ENCODE measurements around the gene SPTSSA.

Gene SPTSSA

GRCh38 chr14:34466691-34467090 is 4.7 kb upstream of the SPTSSA start:
- Histone ChIP-seq H3K9me3 (ENCODE audit: control insufficient read depth in 1 of 2, low read length in 2 of 2) (no peaks in the 10 kb centered on the region), H3K4me3 (ENCODE audit: low read depth in 1 of 2, low read length in 2 of 2) (no peak overlapping the region), H3K27me3 (ENCODE audit: low read depth, low read length) (no peaks in the 10 kb centered on the region), H3K4me1 (ENCODE audit: control insufficient read depth in 1 of 2, insufficient read depth in 2 of 2, low read length in 2 of 2) (no peaks in the 10 kb centered on the region), H3K36me3 (ENCODE audit: control insufficient read depth in 1 of 2, insufficient read depth in 2 of 2, low read length in 2 of 2) (no peaks in the 10 kb centered on the region), H3K27ac (ENCODE audit: low read length) (no peak overlapping the region)

GRCh38 chr14:34465069-34465859 is 3.2 kb upstream of the SPTSSA start:
- Histone ChIP-seq H3K36me3 (ENCODE audit: control insufficient read depth in 1 of 2, insufficient read depth in 2 of 2, low read length in 2 of 2) (no peaks in the 10 kb centered on the region), H3K27me3 (ENCODE audit: low read depth, low read length) (no peaks in the 10 kb centered on the region), H3K4me3 (ENCODE audit: low read depth in 1 of 2, low read length in 2 of 2) (peak overlapping the region in 1 of 2 donors; percentile 27), H3K9me3 (ENCODE audit: control insufficient read depth in 1 of 2, low read length in 2 of 2) (no peaks in the 10 kb centered on the region), H3K27ac (ENCODE audit: low read length) (no peak overlapping the region), H3K4me1 (ENCODE audit: control insufficient read depth in 1 of 2, insufficient read depth in 2 of 2, low read length in 2 of 2) (peaks cover 4% of the 10 kb centered on the region in 2 donors)

GRCh38 chr14:34463598-34463961 is 1.5 kb upstream of the SPTSSA start:
- H3K27ac ChIP-seq (ENCODE audit: low read length), result no peak overlapping the region
- peaks cover 4 to 6% of the 10 kb centered on the region in 2 donors for H3K4me1 ChIP-seq (ENCODE audit: control insufficient read depth in 1 of 2, insufficient read depth in 2 of 2, low read length in 2 of 2)
- H3K9me3 ChIP-seq (ENCODE audit: control insufficient read depth in 1 of 2, low read length in 2 of 2), result no peaks in the 10 kb centered on the region
- no peaks in the 10 kb centered on the region for H3K36me3 ChIP-seq (ENCODE audit: control insufficient read depth in 1 of 2, insufficient read depth in 2 of 2, low read length in 2 of 2)
- no peak overlapping the region for H3K4me3 ChIP-seq (ENCODE audit: low read depth in 1 of 2, low read length in 2 of 2)
- H3K27me3 ChIP-seq (ENCODE audit: low read depth, low read length), result no peaks in the 10 kb centered on the region

GRCh38 chr14:34461334-34462131 is 507 bp downstream of the SPTSSA start:
- Histone ChIP-seq H3K9me3 (ENCODE audit: control insufficient read depth in 1 of 2, low read length in 2 of 2) (no peaks in the 10 kb centered on the region), H3K27me3 (ENCODE audit: low read depth, low read length) (no peaks in the 10 kb centered on the region), H3K4me3 (ENCODE audit: low read depth in 1 of 2, low read length in 2 of 2) (peak overlapping the region; percentile 69 to 80), H3K27ac (ENCODE audit: low read length) (peak overlapping the region; percentile 90), H3K4me1 (ENCODE audit: control insufficient read depth in 1 of 2, insufficient read depth in 2 of 2, low read length in 2 of 2) (peaks cover 4 to 6% of the 10 kb centered on the region in 2 donors), H3K36me3 (ENCODE audit: control insufficient read depth in 1 of 2, insufficient read depth in 2 of 2, low read length in 2 of 2) (peaks cover 0 to 3% of the 10 kb centered on the region in 2 donors)

- no peaks in the 10 kb centered on the region for H3K27me3 ChIP-seq (ENCODE audit: low read depth, low read length)
- peaks cover 4 to 6% of the 10 kb centered on the region in 2 donors for H3K4me1 ChIP-seq (ENCODE audit: control insufficient read depth in 1 of 2, insufficient read depth in 2 of 2, low read length in 2 of 2)
- H3K36me3 ChIP-seq (ENCODE audit: control insufficient read depth in 1 of 2, insufficient read depth in 2 of 2, low read length in 2 of 2), result peaks cover 0 to 3% of the 10 kb centered on the region in 2 donors
- no peaks in the 10 kb centered on the region for H3K9me3 ChIP-seq (ENCODE audit: control insufficient read depth in 1 of 2, low read length in 2 of 2)
- H3K27ac ChIP-seq (ENCODE audit: low read length), result peak overlapping the region; percentile 90
- peak overlapping the region; percentile 69 to 80 for H3K4me3 ChIP-seq (ENCODE audit: low read depth in 1 of 2, low read length in 2 of 2)
Observed at GRCh38 chr14:34460841-34461240, 1.2 kb downstream of the SPTSSA start.

GRCh38 chr14:34460295-34460694 is 1.7 kb downstream of the SPTSSA start:
- H3K4me3 ChIP-seq (ENCODE audit: low read depth in 1 of 2, low read length in 2 of 2), result peak overlapping the region; percentile 69 to 80

GRCh38 chr14:34457186-34457585 is 4.9 kb downstream of the SPTSSA start:
- H3K27ac ChIP-seq (ENCODE audit: low read length), result no peak overlapping the region
- no peaks in the 10 kb centered on the region for H3K27me3 ChIP-seq (ENCODE audit: low read depth, low read length)
- no peak overlapping the region for H3K4me3 ChIP-seq (ENCODE audit: low read depth in 1 of 2, low read length in 2 of 2)
- no peaks in the 10 kb centered on the region for H3K9me3 ChIP-seq (ENCODE audit: control insufficient read depth in 1 of 2, low read length in 2 of 2)
- H3K36me3 ChIP-seq (ENCODE audit: control insufficient read depth in 1 of 2, insufficient read depth in 2 of 2, low read length in 2 of 2), result peaks cover 0 to 11% of the 10 kb centered on the region in 2 donors
- H3K4me1 ChIP-seq (ENCODE audit: control insufficient read depth in 1 of 2, insufficient read depth in 2 of 2, low read length in 2 of 2), result peaks cover 6 to 19% of the 10 kb centered on the region in 2 donors

More at GRCh38 chr14:34460295-34460694, 1.7 kb downstream of the SPTSSA start:
- H3K36me3 ChIP-seq (ENCODE audit: control insufficient read depth in 1 of 2, insufficient read depth in 2 of 2, low read length in 2 of 2), result peaks cover 0 to 3% of the 10 kb centered on the region in 2 donors
- H3K4me1 ChIP-seq (ENCODE audit: control insufficient read depth in 1 of 2, insufficient read depth in 2 of 2, low read length in 2 of 2), result peaks cover 4 to 6% of the 10 kb centered on the region in 2 donors
- no peaks in the 10 kb centered on the region for H3K9me3 ChIP-seq (ENCODE audit: control insufficient read depth in 1 of 2, low read length in 2 of 2)
- no peaks in the 10 kb centered on the region for H3K27me3 ChIP-seq (ENCODE audit: low read depth, low read length)
- peak overlapping the region; percentile 90 for H3K27ac ChIP-seq (ENCODE audit: low read length)

- no peaks in the 10 kb centered on the region for H3K27me3 ChIP-seq (ENCODE audit: low read depth, low read length)
- H3K36me3 ChIP-seq (ENCODE audit: control insufficient read depth in 1 of 2, insufficient read depth in 2 of 2, low read length in 2 of 2), result peaks cover 4 to 15% of the 10 kb centered on the region in 2 donors
- no peaks in the 10 kb centered on the region for H3K9me3 ChIP-seq (ENCODE audit: control insufficient read depth in 1 of 2, low read length in 2 of 2)
- H3K4me1 ChIP-seq (ENCODE audit: control insufficient read depth in 1 of 2, insufficient read depth in 2 of 2, low read length in 2 of 2), result peaks cover 0 to 15% of the 10 kb centered on the region in 2 donors
- H3K27ac ChIP-seq (ENCODE audit: low read length), result no peak overlapping the region
- no peak overlapping the region for H3K4me3 ChIP-seq (ENCODE audit: low read depth in 1 of 2, low read length in 2 of 2)
Observed at GRCh38 chr14:34453226-34453625, 8.8 kb downstream of the SPTSSA start.

GRCh38 chr14:34452258-34452822 is 9.7 kb downstream of the SPTSSA start:
- Histone ChIP-seq H3K9me3 (ENCODE audit: control insufficient read depth in 1 of 2, low read length in 2 of 2) (no peaks in the 10 kb centered on the region), H3K36me3 (ENCODE audit: control insufficient read depth in 1 of 2, insufficient read depth in 2 of 2, low read length in 2 of 2) (peaks cover 6 to 15% of the 10 kb centered on the region in 2 donors), H3K27ac (ENCODE audit: low read length) (no peak overlapping the region), H3K27me3 (ENCODE audit: low read depth, low read length) (no peaks in the 10 kb centered on the region), H3K4me1 (ENCODE audit: control insufficient read depth in 1 of 2, insufficient read depth in 2 of 2, low read length in 2 of 2) (peaks cover 0 to 15% of the 10 kb centered on the region in 2 donors), H3K4me3 (ENCODE audit: low read depth in 1 of 2, low read length in 2 of 2) (no peak overlapping the region)

- no peaks in the 10 kb centered on the region for H3K9me3 ChIP-seq (ENCODE audit: control insufficient read depth in 1 of 2, low read length in 2 of 2)
- no peaks in the 10 kb centered on the region for H3K27me3 ChIP-seq (ENCODE audit: low read depth, low read length)
- H3K36me3 ChIP-seq (ENCODE audit: control insufficient read depth in 1 of 2, insufficient read depth in 2 of 2, low read length in 2 of 2), result peaks cover 6 to 12% of the 10 kb centered on the region in 2 donors
- peaks cover 0 to 15% of the 10 kb centered on the region in 2 donors for H3K4me1 ChIP-seq (ENCODE audit: control insufficient read depth in 1 of 2, insufficient read depth in 2 of 2, low read length in 2 of 2)
- no peak overlapping the region for H3K27ac ChIP-seq (ENCODE audit: low read length)
- H3K4me3 ChIP-seq (ENCODE audit: low read depth in 1 of 2, low read length in 2 of 2), result no peak overlapping the region
Observed at GRCh38 chr14:34450958-34451357, 11.1 kb downstream of the SPTSSA start.

- H3K36me3 ChIP-seq (ENCODE audit: control insufficient read depth in 1 of 2, insufficient read depth in 2 of 2, low read length in 2 of 2), result peaks cover 6 to 12% of the 10 kb centered on the region in 2 donors
- H3K4me1 ChIP-seq (ENCODE audit: control insufficient read depth in 1 of 2, insufficient read depth in 2 of 2, low read length in 2 of 2), result peaks cover 0 to 15% of the 10 kb centered on the region in 2 donors
- no peak overlapping the region for H3K4me3 ChIP-seq (ENCODE audit: low read depth in 1 of 2, low read length in 2 of 2)
- H3K27me3 ChIP-seq (ENCODE audit: low read depth, low read length), result no peaks in the 10 kb centered on the region
- H3K9me3 ChIP-seq (ENCODE audit: control insufficient read depth in 1 of 2, low read length in 2 of 2), result no peaks in the 10 kb centered on the region
- no peak overlapping the region for H3K27ac ChIP-seq (ENCODE audit: low read length)
Observed at GRCh38 chr14:34450542-34450915, 11.5 kb downstream of the SPTSSA start.
